Measurements from ENCODE around the gene RAX2. TPM values are rescaled to one million over a fixed set of nuclear protein-coding genes. Genes with fewer than 3 reads are reported as not detected.
"Not testable (repeated sequence)": the region's sequence is repeated elsewhere in the genome, so short reads cannot be mapped to it uniquely, and the experiment has no call there.

Gene RAX2
- not detected for total RNA-seq

- DNase-seq (ENCODE audit: low spot score), result no peak
Observed at GRCh38 chr19:3771906-3772455, at the start of gene RAX2. RAX2 (minus strand) TSS chr19:3772228; CDS start chr19:3771742, 486 bp downstream.

DNA sequence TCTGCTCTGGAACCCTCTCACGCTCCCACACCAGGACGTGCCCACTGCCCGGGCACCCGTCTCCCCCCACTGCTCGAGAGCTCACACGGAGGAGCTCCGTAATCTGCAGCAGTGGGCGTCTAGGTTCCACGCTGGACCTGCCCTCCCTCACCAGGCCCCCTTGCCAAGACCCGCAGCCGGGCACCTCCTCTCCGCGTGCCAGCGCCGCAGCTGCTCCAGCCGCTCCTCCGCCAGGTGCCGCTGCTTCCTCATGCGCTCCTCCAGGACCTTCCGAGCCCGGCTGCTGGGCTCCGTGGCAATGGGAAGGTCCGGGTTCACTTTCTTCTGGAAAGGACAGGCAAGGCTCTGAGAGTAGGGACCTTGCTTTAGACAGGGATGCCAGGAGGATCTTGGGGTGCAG, 49.1 kb upstream of the RAX2 start:
- ATAC-seq (no peak), DNase-seq (ENCODE audit: low spot score) (no peak)

More at GRCh38 chr19:3771906-3772455, at the start of gene RAX2:
- ATAC-seq, result no peak

GRCh38 chr19:3819989-3820388, 48.0 kb upstream of the RAX2 start:
- ATAC-seq (no peak), DNase-seq (ENCODE audit: low spot score) (no peak)

DNA sequence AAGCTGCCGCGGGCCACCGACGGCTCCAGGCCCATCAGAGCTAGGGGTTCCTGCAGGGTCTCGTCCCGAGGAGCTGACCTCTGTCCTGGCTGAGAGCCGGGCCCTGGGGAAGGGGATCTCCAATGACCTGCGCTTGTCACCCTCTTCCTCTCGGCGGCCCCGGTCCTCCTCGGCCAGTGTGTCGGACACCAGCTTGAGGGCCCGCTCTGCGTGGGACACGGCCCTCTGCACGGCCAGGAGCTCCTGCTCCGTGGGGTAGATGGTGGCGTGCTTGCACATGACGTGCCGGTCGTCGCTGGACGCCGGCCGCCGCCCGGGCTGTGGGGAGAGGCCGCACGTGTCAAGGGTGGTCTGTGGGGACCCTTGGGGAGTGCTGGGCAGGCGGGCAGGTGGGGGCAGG, 46.9 kb upstream of the RAX2 start:
- DNase-seq (ENCODE audit: low spot score) (no peak), ATAC-seq (no peak)

DNA sequence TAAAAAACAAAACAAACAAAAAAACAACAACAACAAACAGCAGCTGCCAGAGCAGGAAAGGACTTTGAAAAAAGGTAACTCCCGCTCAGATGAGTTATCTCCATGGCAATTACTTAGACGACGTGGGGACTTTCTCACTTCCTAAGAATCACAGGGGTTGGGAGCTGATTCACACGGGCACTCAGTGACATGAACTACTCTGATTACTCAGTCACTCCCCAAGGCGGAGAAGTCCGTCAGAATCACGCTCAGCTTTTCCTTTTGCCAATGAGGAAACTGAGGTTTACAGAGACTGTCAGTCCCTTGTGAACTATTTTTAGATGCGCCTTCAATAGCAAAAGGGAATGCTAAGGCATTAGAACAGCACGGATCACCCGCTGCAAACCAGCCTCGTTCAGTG, 46.4 kb upstream of the RAX2 start:
- DNase-seq (ENCODE audit: low spot score), result no peak
- ATAC-seq, result no peak

DNA sequence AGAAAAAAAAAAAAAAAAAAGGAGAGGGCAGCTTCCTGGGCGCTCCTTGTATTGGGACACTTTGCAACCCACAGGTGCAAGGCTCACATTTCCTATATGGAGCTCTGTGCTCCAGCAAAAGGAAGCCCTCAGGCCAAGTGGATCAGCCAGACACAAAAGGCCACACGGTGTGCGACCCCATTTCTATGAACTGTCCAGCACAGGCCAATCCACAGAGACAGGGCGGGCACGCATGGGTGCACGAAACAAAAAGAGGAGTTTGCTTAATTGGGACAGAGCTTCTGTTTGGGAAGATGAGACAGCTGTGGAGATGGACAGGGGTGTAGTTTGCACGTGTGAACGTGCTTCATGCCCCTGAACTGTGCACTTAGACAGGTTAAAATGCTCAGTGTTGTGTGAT, 45.7 kb upstream of the RAX2 start:
- ATAC-seq (no peak), DNase-seq (ENCODE audit: low spot score) (no peak)

DNA sequence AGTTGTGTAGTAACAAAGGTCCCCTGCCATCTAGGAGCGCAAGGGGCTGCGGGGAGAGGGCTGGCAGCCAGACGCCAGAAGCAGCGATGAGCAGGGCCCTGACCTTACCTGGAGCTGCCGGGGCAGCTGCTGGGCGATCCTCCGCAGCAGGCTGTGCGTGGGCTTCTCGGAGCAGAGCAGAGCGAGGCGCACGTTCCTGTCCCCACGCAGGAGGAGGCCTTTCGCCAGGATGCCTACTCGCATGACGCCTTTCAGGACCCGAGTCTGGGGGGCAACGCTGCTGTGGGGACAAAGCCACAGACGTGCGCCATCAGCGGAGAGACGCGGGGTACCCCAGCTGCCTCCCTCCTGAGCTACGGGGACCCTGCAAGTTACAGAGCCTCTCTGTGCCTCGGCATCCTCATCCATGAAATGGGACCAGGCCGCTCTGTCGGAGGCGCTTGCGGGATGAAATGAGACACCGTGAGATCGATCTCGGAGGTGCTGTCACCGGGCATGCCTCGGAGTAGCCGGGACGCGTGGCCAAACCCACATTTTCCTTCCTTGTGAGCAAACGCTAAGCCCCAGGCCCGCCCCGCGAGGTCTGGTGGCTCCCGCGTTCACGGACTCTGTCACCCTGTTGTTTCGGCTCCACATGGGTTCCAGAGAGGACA, 44.7 kb upstream of the RAX2 start:
- no peak for DNase-seq (ENCODE audit: low spot score)
- ATAC-seq, result no peak

DNA sequence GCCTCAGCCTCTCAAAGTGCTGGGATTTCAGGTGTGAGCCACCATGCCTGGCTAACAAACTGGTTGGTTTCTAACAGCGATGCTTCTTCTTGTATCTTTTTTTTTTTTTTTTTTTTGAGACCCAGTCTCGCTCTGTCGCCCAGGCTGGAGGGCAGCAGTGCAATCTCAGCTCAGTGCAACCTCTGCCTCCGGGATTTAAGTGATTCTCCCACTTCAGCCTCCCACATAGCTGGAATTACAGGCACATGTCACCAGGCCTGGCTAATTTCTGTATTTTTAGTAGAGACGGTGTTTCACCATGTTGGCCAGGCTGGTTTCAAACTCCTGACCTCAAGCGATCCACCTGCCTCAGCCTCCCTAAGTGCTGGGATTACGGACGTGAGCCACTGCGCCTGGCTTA, 44.1 kb upstream of the RAX2 start:
- ATAC-seq; DNase-seq (ENCODE audit: low spot score): not testable (repeated sequence)

GRCh38 chr19:3814648-3815047, 42.6 kb upstream of the RAX2 start:
- DNase-seq (ENCODE audit: low spot score) (no peak), ATAC-seq (no peak)

GRCh38 chr19:3813473-3814392, 41.7 kb upstream of the RAX2 start:
- peak; percentile 38 for ATAC-seq
- DNase-seq (ENCODE audit: low spot score), result no peak

DNA sequence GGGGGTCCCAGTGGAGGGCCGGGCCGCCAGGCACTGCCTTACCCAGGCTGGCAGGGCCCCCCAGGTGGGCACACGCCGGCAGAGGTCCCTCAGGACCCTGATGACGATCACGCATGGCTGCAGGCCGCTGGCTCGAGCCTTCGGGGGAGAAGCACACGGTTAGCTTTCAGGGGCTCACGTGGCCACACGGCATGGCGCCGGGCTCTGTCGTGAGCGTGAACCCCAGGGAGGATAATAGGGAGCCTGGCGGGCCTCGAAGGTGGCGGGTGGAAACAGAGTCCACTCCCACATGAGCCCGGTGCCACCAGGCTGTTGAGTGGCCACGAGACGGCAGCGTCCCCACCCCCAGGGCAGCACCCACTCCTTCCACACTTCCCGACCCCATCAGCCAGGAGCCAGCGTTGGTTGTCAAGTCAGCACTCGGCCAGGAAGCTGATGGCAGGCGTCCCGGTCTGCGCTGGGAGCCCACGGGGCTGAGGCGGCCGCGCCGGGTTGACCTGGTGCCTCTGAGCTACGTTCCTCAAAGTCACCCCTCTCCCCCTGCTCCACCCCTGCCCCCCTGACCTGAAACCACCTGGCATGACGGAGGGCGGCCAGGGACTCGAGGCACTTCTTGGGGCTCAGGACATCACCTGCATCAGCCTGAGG, 38.8 kb upstream of the RAX2 start:
- DNase-seq (ENCODE audit: low spot score) (peak; percentile 62), ATAC-seq (peak; percentile 54)

DNA sequence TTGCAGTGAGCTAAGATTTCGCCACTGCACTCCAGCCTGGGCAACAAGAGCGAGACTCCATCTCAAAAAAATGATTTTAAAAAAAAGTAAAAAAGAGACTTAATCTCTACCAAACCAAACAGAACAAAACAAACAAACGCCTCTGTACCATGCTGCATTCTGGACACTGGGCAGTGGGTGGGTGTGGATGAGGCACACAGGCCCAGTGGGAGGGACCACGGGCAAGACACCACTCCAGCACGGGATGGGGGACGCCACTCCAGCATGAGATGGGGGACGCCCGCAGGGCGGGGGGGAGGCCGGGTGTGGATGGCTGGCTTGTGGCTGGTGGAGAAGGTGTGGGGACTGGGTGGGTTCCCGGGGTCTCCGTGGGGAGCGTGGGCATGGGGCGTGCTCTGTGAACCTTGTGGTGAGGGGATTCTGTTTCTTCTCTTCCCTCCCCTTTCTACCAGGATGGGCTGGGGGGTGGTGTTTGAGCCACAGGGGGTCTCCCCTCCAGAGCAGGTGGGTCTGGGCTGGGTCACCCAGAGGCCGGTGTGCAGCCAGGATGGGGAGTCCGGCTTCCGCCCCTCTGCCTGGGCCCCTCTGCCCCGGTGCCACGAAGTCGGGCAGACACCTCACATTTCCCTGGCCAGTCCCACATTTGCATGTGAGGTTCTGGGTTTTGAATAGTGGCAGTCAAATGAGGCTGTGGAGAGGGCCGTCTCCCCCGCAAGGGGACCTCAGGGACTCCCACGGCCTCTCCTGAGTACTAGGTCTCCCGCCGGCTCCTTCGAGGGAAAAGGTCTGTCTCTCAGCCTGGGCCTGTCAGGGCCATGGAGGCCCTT, 38.1 kb upstream of the RAX2 start:
- ATAC-seq, result peak; percentile 45
- no peak for DNase-seq (ENCODE audit: low spot score)

- DNase-seq (ENCODE audit: low spot score) (peak; percentile 73), ATAC-seq (peak; percentile 67)
Observed at GRCh38 chr19:3808420-3809143, 36.6 kb upstream of the RAX2 start.

- ATAC-seq (no peak), DNase-seq (ENCODE audit: low spot score) (no peak)
Observed at GRCh38 chr19:3807574-3808354, 35.7 kb upstream of the RAX2 start.

- DNase-seq (ENCODE audit: low spot score) (no peak), ATAC-seq (no peak)
Observed at GRCh38 chr19:3807131-3807480, 35.1 kb upstream of the RAX2 start.

GRCh38 chr19:3805859-3806258, 33.8 kb upstream of the RAX2 start:
- no peak for DNase-seq (ENCODE audit: low spot score)
- ATAC-seq, result no peak

DNA sequence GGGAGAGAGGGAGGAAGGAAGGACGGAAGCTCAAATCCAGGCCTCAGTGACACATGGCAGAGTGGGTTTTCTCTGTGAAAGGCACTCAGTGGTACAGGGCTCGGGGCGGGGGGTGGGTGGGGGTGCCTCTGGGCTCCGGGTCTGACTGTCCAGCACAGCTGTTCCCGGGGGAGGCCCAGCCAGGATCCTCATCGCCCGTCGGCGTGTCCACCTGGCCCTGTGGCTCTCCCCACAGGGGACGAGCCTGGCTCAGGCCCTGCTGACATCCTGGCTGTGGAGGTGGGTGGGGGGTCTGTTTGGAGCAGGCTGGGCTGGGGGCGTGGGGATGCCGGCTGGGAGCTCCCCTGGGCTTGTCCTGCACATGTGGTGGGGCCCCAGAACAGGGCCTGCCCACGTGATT, 32.4 kb upstream of the RAX2 start:
- ATAC-seq (no peak), DNase-seq (ENCODE audit: low spot score) (no peak)

DNA sequence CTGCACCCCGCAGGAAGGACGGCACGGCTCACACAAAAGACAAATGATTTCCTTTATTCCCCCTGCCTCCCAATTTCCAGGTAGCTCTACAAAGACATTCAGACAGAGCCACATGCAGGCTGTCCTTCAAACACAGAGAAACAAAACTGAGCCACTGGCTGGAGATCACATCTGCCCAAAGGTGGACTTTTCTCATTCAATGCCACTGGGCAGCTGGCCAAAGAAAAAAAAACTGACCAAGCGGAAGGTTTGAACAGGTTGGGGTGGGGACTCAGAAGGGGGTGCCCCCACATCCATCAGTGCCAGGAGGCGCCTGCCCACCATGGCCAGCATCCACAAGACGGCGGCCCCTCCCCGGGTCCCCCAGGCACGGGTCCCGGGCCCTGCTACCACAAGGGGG, 32.0 kb upstream of the RAX2 start:
- DNase-seq (ENCODE audit: low spot score) (no peak), ATAC-seq (no peak)

All from left lobe of liver (tissue), 2 donors.